Hepatocyte (in vitro differentiated cells): ENCODE results near the gene SLC35F6. TPM values are rescaled to one million over a fixed set of nuclear protein-coding genes. Genes with fewer than 3 reads are reported as not detected.

Source experiments
- DNase-seq: peaks from one replicate; pipeline ENCODE4 v3.0.0-alpha.2; 2016; ENCODE audit warnings: low spot score
- H2AFZ ChIP-seq: fragments of 200-600 bp; sonication (generic); 2 replicates; pipeline ENCODE4 v1.6.0; 2016; ENCODE audit warnings: antibody characterized with exemption, mild to moderate bottlenecking
- H3K27ac ChIP-seq: fragments of 200-600 bp; sonication (generic); 2 replicates; pipeline ENCODE4 v1.5.1; 2016; ENCODE audit warnings: mild to moderate bottlenecking
- H3K27me3 ChIP-seq: fragments of 200-600 bp; sonication (generic); 2 replicates; pipeline ENCODE4 v1.6.1; 2016
- H3K36me3 ChIP-seq: fragments of 200-600 bp; sonication (generic); replicated peaks from 2 replicates; pipeline ENCODE4 v1.5.1; 2016; ENCODE audit warnings: low read depth; ENCODE audit not compliant: insufficient read depth
- H3K4me1 ChIP-seq: fragments of 200-600 bp; sonication (generic); 2 replicates; pipeline ENCODE4 v1.5.1; 2016; ENCODE audit warnings: mild to moderate bottlenecking, moderate library complexity; ENCODE audit not compliant: insufficient read depth
- H3K4me2 ChIP-seq: fragments of 200-600 bp; sonication (generic); 2 replicates; pipeline ENCODE4 v1.6.0; 2016
- H3K4me3 ChIP-seq: fragments of 200-600 bp; sonication (generic); 2 replicates; pipeline ENCODE4 v1.5.1; 2016; ENCODE audit warnings: mild to moderate bottlenecking
- H3K79me2 ChIP-seq: fragments of 200-600 bp; sonication (generic); 2 replicates; pipeline ENCODE4 v1.6.0; 2017; ENCODE audit warnings: mild to moderate bottlenecking
- H3K9me2 ChIP-seq: fragments of 200-600 bp; sonication (generic); replicated peaks from 2 replicates; pipeline ENCODE4 v1.6.0; 2017; ENCODE audit warnings: mild to moderate bottlenecking; ENCODE audit not compliant: insufficient read depth
- H3K9me3 ChIP-seq: fragments of 200-600 bp; sonication (generic); 2 replicates; pipeline ENCODE4 v1.5.1; 2016; ENCODE audit warnings: low read depth, mild to moderate bottlenecking
- H4K20me1 ChIP-seq: fragments of 200-600 bp; sonication (generic); 2 replicates; pipeline ENCODE4 v1.6.0; 2016; ENCODE audit warnings: mild to moderate bottlenecking; ENCODE audit not compliant: insufficient read depth, poor library complexity, severe bottlenecking
- CTCF ChIP-seq: fragments of 200-600 bp; sonication (generic); IDR thresholded peaks from 2 replicates; pipeline ENCODE4 v1.5.1; 2016; ENCODE audit warnings: antibody characterized with exemption, mild to moderate bottlenecking; ENCODE audit not compliant: poor library complexity
- EZH2 ChIP-seq: fragments of 200-600 bp; sonication (generic); IDR thresholded peaks from 2 replicates; pipeline ENCODE4 v1.6.1; 2016; ENCODE audit warnings: antibody characterized with exemption, mild to moderate bottlenecking, borderline replicate concordance
- EZH2phosphoT487 ChIP-seq: fragments of 200-600 bp; sonication (generic); IDR thresholded peaks from one replicate; pipeline ENCODE4 v1.6.1; 2018; ENCODE audit warnings: antibody characterized with exemption, mild to moderate bottlenecking, low read depth, moderate library complexity; ENCODE audit not compliant: unreplicated experiment, severe bottlenecking
- WGBS: methylation state at CpG from one replicate; pipeline ENCODE4 v1.1.6; 2016; ENCODE audit warnings: low lambda C conversion rate; ENCODE audit errors: missing lambda C conversion rate; 5-methylcytosine and 5-hydroxymethylcytosine counted together
- polyA plus RNA-seq: library from polyadenylated mRNA; unstranded; fragments of >200 nt; fragmentation: Nextera tagmentation; extraction: Ambion mirVana; gene quantifications from 2 replicates; pipeline ENCODE4 v1.2.1, GENCODE V29; 2016
- total RNA-seq: library from RNA; depleted of rRNA; stranded (reverse); fragments of >200 nt; gene quantifications from 2 replicates; pipeline ENCODE4 v1.2.3, GENCODE V29; 2014

SLC35F6 gene
- total RNA-seq (30.2 and 40.7 TPM in 2 replicates), polyA plus RNA-seq (16.6 and 18.3 TPM in 2 replicates)

GRCh38 chr2:26764078-26764887 is at the start of gene SLC35F6:
TSS of gene SLC35F6 (plus strand) at chr2:26764284. CDS start at chr2:26764350, 66 bp downstream.
- Histone ChIP-seq H3K27me3 (no peaks in the 10 kb centered on the region), H2AFZ (peak within 1 kb of the TSS; percentile 92), H4K20me1 (peaks cover 4% of the 10 kb centered on the region), H3K9me2 (no peaks in the 10 kb centered on the region), H3K9me3 (no peaks in the 10 kb centered on the region), H3K27ac (peak within 1 kb of the TSS; percentile 92), H3K4me2 (peak within 1 kb of the TSS; percentile 81), H3K4me1 (peaks cover 29% of the 10 kb centered on the region), H3K36me3 (no peaks in the 10 kb centered on the region), H3K4me3 (peak within 1 kb of the TSS; percentile 91), H3K79me2 (peaks cover 54% of the 10 kb centered on the region)
- TF ChIP-seq EZH2 (no peak), CTCF (no peak), EZH2phosphoT487 (no peak)
- peak; percentile 93 for DNase-seq
- WGBS: 2% methylated on average over 59 of the region's 68 CpGs

DNA sequence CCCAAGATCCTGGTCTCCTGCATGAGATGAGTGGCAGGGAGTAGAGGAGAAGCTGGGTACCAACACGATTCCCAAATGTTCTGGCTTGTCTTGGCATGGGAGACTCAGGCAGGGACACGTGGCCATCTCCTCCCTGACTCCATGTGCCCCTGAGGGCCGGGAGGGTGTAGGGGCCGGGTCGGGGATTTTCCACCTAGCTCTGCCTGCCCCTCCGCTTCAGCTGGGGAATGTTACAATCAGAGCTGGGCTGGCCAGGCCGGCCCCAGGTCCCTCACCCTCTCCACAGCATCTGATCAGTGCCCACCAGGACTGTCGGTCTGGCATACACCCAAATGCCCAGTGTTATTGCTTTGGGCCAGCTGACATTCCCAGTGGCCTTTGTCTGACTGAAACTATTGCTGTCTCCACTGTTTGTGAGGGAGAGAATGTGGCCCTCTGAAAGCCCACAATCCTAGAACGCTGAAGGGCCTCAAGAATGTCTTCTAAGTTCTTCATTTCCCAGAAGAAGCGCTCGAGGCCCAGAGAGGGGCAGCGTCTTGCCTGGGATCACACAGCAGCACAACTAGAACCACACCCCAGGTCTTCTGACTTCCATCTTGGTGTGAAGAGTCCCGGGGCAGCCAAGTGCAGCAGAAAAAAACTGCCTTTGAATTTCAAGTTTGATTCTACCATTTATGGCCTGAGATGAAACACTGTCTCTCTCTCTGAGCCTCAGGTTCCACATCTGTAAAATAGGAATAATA is 48.4 kb upstream of the SLC35F6 start:
- H3K4me2 ChIP-seq: no peak overlapping the region
- no peaks in the 10 kb centered on the region for H4K20me1 ChIP-seq
- TF ChIP-seq EZH2 (no peak), CTCF (no peak), EZH2phosphoT487 (no peak)
- H3K79me2 ChIP-seq: no peaks in the 10 kb centered on the region
- no peaks in the 10 kb centered on the region for H3K27me3 ChIP-seq
- H2AFZ ChIP-seq: no peak overlapping the region
- no peaks in the 10 kb centered on the region for H3K9me2 ChIP-seq
- no peaks in the 10 kb centered on the region for H3K9me3 ChIP-seq
- H3K36me3 ChIP-seq: no peaks in the 10 kb centered on the region
- no peak overlapping the region for H3K27ac ChIP-seq
- 88% methylated on average over 13 of the region's 13 CpGs for WGBS
- peaks cover 40% of the 10 kb centered on the region for H3K4me1 ChIP-seq
- no peak for DNase-seq
- no peak overlapping the region for H3K4me3 ChIP-seq

DNA sequence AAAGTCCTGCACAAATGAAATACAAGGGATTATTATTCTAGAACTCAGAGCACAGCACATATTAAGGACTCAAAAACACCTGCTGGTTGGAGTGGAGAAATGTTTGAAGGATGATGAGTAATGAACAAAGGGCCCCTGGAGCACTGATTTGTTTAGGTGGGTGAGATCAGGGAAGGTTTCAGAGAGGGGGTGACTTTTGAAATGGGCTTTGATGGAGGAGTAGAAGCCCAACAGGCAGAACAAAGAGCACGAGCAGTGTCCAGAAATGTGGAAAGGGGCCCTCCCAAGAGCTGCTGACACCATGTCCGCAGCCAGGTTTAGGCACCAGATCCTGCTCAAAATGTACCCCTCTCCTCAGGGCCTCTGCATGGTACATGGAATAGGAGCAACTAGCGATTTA is 47.7 kb upstream of the SLC35F6 start:
- no peaks in the 10 kb centered on the region for H4K20me1 ChIP-seq
- H3K4me2 ChIP-seq: no peak overlapping the region
- no peaks in the 10 kb centered on the region for H3K9me2 ChIP-seq
- WGBS: 90% methylated on average over 3 of the region's 3 CpGs
- H3K4me1 ChIP-seq: peaks cover 40% of the 10 kb centered on the region
- H3K27ac ChIP-seq: no peak overlapping the region
- no peak overlapping the region for H3K4me3 ChIP-seq
- no peaks in the 10 kb centered on the region for H3K9me3 ChIP-seq
- H2AFZ ChIP-seq: no peak overlapping the region
- H3K36me3 ChIP-seq: no peaks in the 10 kb centered on the region
- H3K27me3 ChIP-seq: no peaks in the 10 kb centered on the region
- no peak for DNase-seq
- H3K79me2 ChIP-seq: no peaks in the 10 kb centered on the region
- no peak for TF ChIP-seq CTCF
- TF ChIP-seq EZH2: no peak
